Breast epithelium (tissue), 4 donors: ENCODE measurements around the gene KCNH4. TPM values are rescaled to one million over a fixed set of nuclear protein-coding genes. Genes with fewer than 3 reads are reported as not detected.

Experiments used
- DNase-seq, 2 donors: peaks; one replicate each; pipeline ENCODE4 v3.0.0-alpha.2; 2019; ENCODE audit warnings: low spot score in 2 of 2
- H3K27ac ChIP-seq, 2 donors: fragments of 200-600 bp; sonication (generic) in 1 of 2; one replicate each; pipeline ENCODE4 v1.5.1; 2016 to 2019; ENCODE audit warnings: mild to moderate bottlenecking in 1 of 2
- H3K27me3 ChIP-seq, 2 donors: fragments of 200-600 bp; sonication (generic) in 1 of 2; one replicate each; pipeline versions ENCODE4 v1.5.1 to v1.6.0; 2017 to 2019; ENCODE audit warnings: control low read depth in 1 of 2, mild to moderate bottlenecking in 1 of 2
- H3K36me3 ChIP-seq: fragments of 200-600 bp; one replicate; pipeline ENCODE4 v1.5.1; 2019
- H3K4me1 ChIP-seq, 2 donors: fragments of 200-600 bp; sonication (generic); one replicate each; pipeline ENCODE4 v1.5.1; 2016 to 2019; ENCODE audit warnings: control low read depth in 1 of 2
- H3K4me3 ChIP-seq, 3 donors: fragments of 200-600 bp; sonication (generic); 1 replicate in 2 of 3; 2 replicates in 1 of 3; pipeline ENCODE4 v1.5.1; 2016 to 2019; ENCODE audit warnings: mild to moderate bottlenecking in 3 of 3, moderate library complexity in 2 of 3
- H3K9me3 ChIP-seq, 2 donors: fragments of 200-600 bp; sonication (generic) in 1 of 2; one replicate each; pipeline ENCODE4 v1.5.1; 2016 to 2019; ENCODE audit warnings: control low read depth in 1 of 2
- CTCF ChIP-seq, 3 donors: fragments of 450-650 bp; IDR thresholded peaks; one replicate each; pipeline ENCODE4 v1.5.1; 2016 to 2017; ENCODE audit warnings: antibody characterized with exemption in 3 of 3, mild to moderate bottlenecking in 3 of 3, moderate library complexity in 3 of 3
- POLR2A ChIP-seq: fragments of 450-650 bp; IDR thresholded peaks from one replicate; pipeline ENCODE4 v1.6.1; 2016; ENCODE audit warnings: antibody characterized with exemption, mild to moderate bottlenecking, moderate library complexity
- POLR2AphosphoS5 ChIP-seq, 3 donors: sonication (generic); formaldehyde crosslinking; IDR thresholded peaks; one replicate each; pipeline ENCODE4 v1.6.1; 2017; ENCODE audit warnings: antibody characterized with exemption in 3 of 3
- intact Hi-C: fragments of 100-400 bp; cut with DNase I; formaldehyde crosslinking; loops from one replicate; pipeline ENCODE4 v1.15.1; 2023; ENCODE audit warnings: low total_unique reads
- total RNA-seq, 3 donors: library from RNA; depleted of rRNA; stranded (reverse); fragments of >200 nt; gene quantifications; one replicate each; pipeline ENCODE4 v1.1.0, GENCODE V29; 2016

The KCNH4 gene
- total RNA-seq, 3 donors from 2014 or later, result under 0.01 TPM; not detected in 2

- Histone ChIP-seq H3K27ac (peak overlapping the region; percentile 91), H3K4me3 (peak overlapping the region in 2 of 3 donors; percentile 66 to 82), H3K36me3 (no peaks in the 10 kb centered on the region), H3K4me1 (peaks cover 6 to 9% of the 10 kb centered on the region in 2 donors), H3K27me3 (no peaks in the 10 kb centered on the region), H3K9me3 (no peaks in the 10 kb centered on the region)
- no peak for DNase-seq
- TF ChIP-seq POLR2A, result no peak
- TF ChIP-seq POLR2AphosphoS5 (IDR thresholded peaks at IDR 0.05), result no peak
- no peak for TF ChIP-seq CTCF (IDR thresholded peaks at IDR 0.05)
- intact Hi-C loops, result loop anchor here (5.0 kb wide), 1 partner anchor 86 kb away; no protein-coding TSS in a partner anchor
Observed at GRCh38 chr17:42113293-42114069, 67.5 kb downstream of the KCNH4 start.

GRCh38 chr17:42112552-42113176, 68.3 kb downstream of the KCNH4 start, which contains the start of gene DHX58:
DHX58 (minus strand) TSS chr17:42112714; CDS start chr17:42111892, 822 bp downstream.
- Histone ChIP-seq H3K4me3 (peak within 1 kb of the TSS; percentile 57 to 82 (median 66)), H3K27ac (peak within 1 kb of the TSS; percentile 91), H3K9me3 (no peaks in the 10 kb centered on the region), H3K4me1 (peaks cover 6 to 9% of the 10 kb centered on the region in 2 donors), H3K27me3 (no peaks in the 10 kb centered on the region), H3K36me3 (no peaks in the 10 kb centered on the region)
- intact Hi-C loops, result loop anchor here (5.0 kb wide), 1 partner anchor 85 kb away; no protein-coding TSS in a partner anchor
- TF ChIP-seq POLR2AphosphoS5 (IDR thresholded peaks at IDR 0.05), result peak in 1 of 3 donors; percentile 75
- no peak for TF ChIP-seq POLR2A
- peak in 1 of 2 donors; percentile 73 for DNase-seq

- peak in 1 of 2 donors; percentile 35 for DNase-seq
- Histone ChIP-seq H3K27ac (peak overlapping the region; percentile 91), H3K9me3 (no peaks in the 10 kb centered on the region), H3K4me3 (peak overlapping the region; percentile 57 to 82 (median 66)), H3K4me1 (peaks cover 6 to 9% of the 10 kb centered on the region in 2 donors), H3K36me3 (no peaks in the 10 kb centered on the region), H3K27me3 (no peaks in the 10 kb centered on the region)
- intact Hi-C loops, result loop anchor here (5.0 kb wide), 1 partner anchor 85 kb away; no protein-coding TSS in a partner anchor
- no peak for TF ChIP-seq POLR2A
- peak in 1 of 3 donors; percentile 33 for TF ChIP-seq POLR2AphosphoS5 (IDR thresholded peaks at IDR 0.05)
- TF ChIP-seq CTCF (IDR thresholded peaks at IDR 0.05), result no peak
Observed at GRCh38 chr17:42111871-42112551, 68.9 kb downstream of the KCNH4 start.

DNA sequence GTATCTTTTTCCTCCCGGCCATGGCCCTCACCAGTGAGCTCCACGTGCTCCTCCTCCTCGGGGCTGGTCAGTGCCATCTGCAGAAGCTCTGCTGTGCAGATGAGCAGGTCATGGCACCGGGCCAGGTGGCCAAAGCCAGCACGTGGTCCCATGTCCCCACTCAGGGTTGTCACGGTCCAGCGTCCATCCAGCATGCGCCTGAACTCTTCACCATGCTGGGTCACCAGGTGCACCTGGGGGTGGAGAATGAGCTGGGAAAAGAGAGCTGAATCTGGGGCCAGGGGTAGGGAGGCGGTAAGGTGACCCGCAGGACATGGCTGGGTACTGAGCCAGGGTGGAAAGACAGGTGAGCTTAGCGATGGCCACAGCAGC, 69.7 kb downstream of the KCNH4 start:
- no peaks in the 10 kb centered on the region for H3K36me3 ChIP-seq
- H3K27ac ChIP-seq, result peak overlapping the region; percentile 91
- no peaks in the 10 kb centered on the region for H3K27me3 ChIP-seq
- intact Hi-C loops, result loop anchor here (5.0 kb wide), 1 partner anchor 84 kb away; no protein-coding TSS in a partner anchor
- peak overlapping the region in 2 of 3 donors; percentile 66 to 82 for H3K4me3 ChIP-seq
- H3K9me3 ChIP-seq, result no peaks in the 10 kb centered on the region
- TF ChIP-seq POLR2A (no peak), CTCF (IDR thresholded peaks at IDR 0.05) (no peak), POLR2AphosphoS5 (IDR thresholded peaks at IDR 0.05) (no peak)
- no peak for DNase-seq
- H3K4me1 ChIP-seq, result peaks cover 6 to 9% of the 10 kb centered on the region in 2 donors
